BLaER1 treated with 17β-estradiol and CSF1 and Interleukin-3, amounts not matched to agents 10 nM and 100 nM (cell line): ENCODE results near the gene ZBTB21.
"Not testable (repeated sequence)": the region's sequence is repeated elsewhere in the genome, so short reads cannot be mapped to it uniquely, and the experiment has no call there.

Experiments used
- H3K27ac ChIP-seq, 11 experiments: shearing (Covaris generic); formaldehyde crosslinking; 2 replicates each; pipeline ENCODE4 v1.8.1; 2022
- H3K27me3 ChIP-seq, 11 experiments: shearing (Covaris generic); formaldehyde crosslinking; 2 replicates each; pipeline ENCODE4 v1.8.1; 2022
- H3K36me3 ChIP-seq, 11 experiments: shearing (Covaris generic); formaldehyde crosslinking; 2 replicates each; pipeline ENCODE4 v1.8.1; 2022
- H3K4me1 ChIP-seq, 10 experiments: shearing (Covaris generic); formaldehyde crosslinking; 2 replicates each; pipeline ENCODE4 v1.8.1; 2022
- H3K4me2 ChIP-seq, 11 experiments: shearing (Covaris generic); formaldehyde crosslinking; 2 replicates each; pipeline ENCODE4 v1.8.1; 2022
- H3K4me3 ChIP-seq, 10 experiments: shearing (Covaris generic); formaldehyde crosslinking; 2 replicates each; pipeline ENCODE4 v1.8.1; 2022
- H3K9ac ChIP-seq, 11 experiments: shearing (Covaris generic); formaldehyde crosslinking; 2 replicates each; pipeline ENCODE4 v1.8.1; 2022
- H3K9me3 ChIP-seq, 11 experiments: shearing (Covaris generic); formaldehyde crosslinking; replicated peaks in 1 of 11; 2 replicates each; pipeline ENCODE4 v1.8.1; 2022
- H4K20me1 ChIP-seq, 11 experiments: shearing (Covaris generic); formaldehyde crosslinking; 2 replicates each; pipeline ENCODE4 v1.8.1; 2022
- Cebpa-rat ChIP-seq, 11 experiments: shearing (Covaris generic); IDR thresholded peaks; 2 replicates each; pipeline ENCODE4 v1.8.1; 2022

The ZBTB21 gene

GRCh38 chr21:41965461-41966013 is 44.6 kb downstream of the ZBTB21 start:
- Histone ChIP-seq H3K9me3 (no peaks in the 10 kb centered on the region), H3K36me3 (no peaks in the 10 kb centered on the region), H3K9ac (no peak overlapping the region), H3K4me1 (peaks cover 11 to 38% (median 19%) of the 10 kb centered on the region in 10 experiments; a peak in 19 of 20 replicates), H3K4me2 (peak overlapping the region in 6 of 11 experiments; percentile 11 to 45 (median 36); a peak in 5 of 22 replicates), H3K27ac (no peak overlapping the region), H3K4me3 (no peak overlapping the region), H4K20me1 (no peaks in the 10 kb centered on the region; a peak in 1 of 22 replicates), H3K27me3 (no peaks in the 10 kb centered on the region; a peak in 1 of 22 replicates)
- TF ChIP-seq Cebpa-rat (IDR thresholded peaks at IDR 0.05): no peak

- Histone ChIP-seq H3K4me3 (no peak overlapping the region), H3K9ac (no peak overlapping the region), H3K4me2 (peak overlapping the region in 6 of 11 experiments; percentile 11 to 45 (median 36); a peak in 7 of 22 replicates), H3K4me1 (peaks cover 11 to 40% (median 19%) of the 10 kb centered on the region in 10 experiments; a peak in 19 of 20 replicates), H3K36me3 (no peaks in the 10 kb centered on the region), H4K20me1 (no peaks in the 10 kb centered on the region; a peak in 1 of 22 replicates), H3K9me3 (no peaks in the 10 kb centered on the region), H3K27ac (no peak overlapping the region), H3K27me3 (no peaks in the 10 kb centered on the region; a peak in 1 of 22 replicates)
- TF ChIP-seq Cebpa-rat (IDR thresholded peaks at IDR 0.05): no peak
Observed at GRCh38 chr21:41965045-41965444, 45.1 kb downstream of the ZBTB21 start.

- no peak overlapping the region for H3K4me2 ChIP-seq
Observed at GRCh38 chr21:41964171-41964570, 46.0 kb downstream of the ZBTB21 start.

GRCh38 chr21:41962425-41962966 is 47.7 kb downstream of the ZBTB21 start:
- Histone ChIP-seq H3K27me3 (no peaks in the 10 kb centered on the region; a peak in 1 of 22 replicates), H3K4me3 (no peak overlapping the region), H3K9ac (no peak overlapping the region), H3K4me1 (peaks cover 11 to 44% (median 26%) of the 10 kb centered on the region in 10 experiments; a peak in 19 of 20 replicates), H3K4me2 (peak overlapping the region in 10 of 11 experiments; percentile 58 to 88 (median 78); a peak in 17 of 22 replicates), H3K36me3 (no peaks in the 10 kb centered on the region), H4K20me1 (no peaks in the 10 kb centered on the region; a peak in 1 of 22 replicates), H3K27ac (no peak overlapping the region), H3K9me3 (no peaks in the 10 kb centered on the region)
- no peak for TF ChIP-seq Cebpa-rat (IDR thresholded peaks at IDR 0.05)

More at GRCh38 chr21:41964171-41964570, 46.0 kb downstream of the ZBTB21 start:
- TF ChIP-seq Cebpa-rat (IDR thresholded peaks at IDR 0.05): no peak
- H4K20me1 ChIP-seq: no peaks in the 10 kb centered on the region; a peak in 1 of 22 replicates
- no peak overlapping the region for H3K4me3 ChIP-seq
- no peaks in the 10 kb centered on the region; a peak in 1 of 22 replicates for H3K27me3 ChIP-seq
- no peaks in the 10 kb centered on the region for H3K9me3 ChIP-seq
- H3K27ac ChIP-seq: no peak overlapping the region
- H3K36me3 ChIP-seq: no peaks in the 10 kb centered on the region
- H3K9ac ChIP-seq: no peak overlapping the region
- peaks cover 11 to 41% (median 19%) of the 10 kb centered on the region in 10 experiments; a peak in 19 of 20 replicates for H3K4me1 ChIP-seq

GRCh38 chr21:41961753-41962152 is 48.4 kb downstream of the ZBTB21 start:
- H4K20me1 ChIP-seq: no peaks in the 10 kb centered on the region; a peak in 1 of 22 replicates
- no peaks in the 10 kb centered on the region; a peak in 1 of 22 replicates for H3K27me3 ChIP-seq
- H3K4me1 ChIP-seq: peaks cover 12 to 51% (median 34%) of the 10 kb centered on the region in 10 experiments; a peak in 19 of 20 replicates
- H3K27ac ChIP-seq: no peak overlapping the region
- H3K4me2 ChIP-seq: peak overlapping the region; percentile 58 to 88 (median 78)
- peak overlapping the region in 3 of 11 experiments; percentile 16 to 24 (median 19); a peak in 2 of 22 replicates for H3K9ac ChIP-seq
- no peaks in the 10 kb centered on the region for H3K36me3 ChIP-seq
- TF ChIP-seq Cebpa-rat (IDR thresholded peaks at IDR 0.05): no peak
- no peaks in the 10 kb centered on the region for H3K9me3 ChIP-seq
- H3K4me3 ChIP-seq: 0 out of 20 replicates have a peak overlapping the region, but pooled peaks of 1 of the 10 experiments have one; percentile 15

- H3K4me1 ChIP-seq: peaks cover 12 to 56% (median 38%) of the 10 kb centered on the region in 10 experiments; a peak in 19 of 20 replicates
- 0 out of 20 replicates have a peak overlapping the region, but pooled peaks of 1 of the 10 experiments have one; percentile 15 for H3K4me3 ChIP-seq
- TF ChIP-seq Cebpa-rat (IDR thresholded peaks at IDR 0.05): no peak
- no peaks in the 10 kb centered on the region for H3K9me3 ChIP-seq
- no peak overlapping the region for H3K27ac ChIP-seq
- no peaks in the 10 kb centered on the region for H3K36me3 ChIP-seq
- H4K20me1 ChIP-seq: no peaks in the 10 kb centered on the region; a peak in 1 of 22 replicates
- H3K9ac ChIP-seq: peak overlapping the region in 3 of 11 experiments; percentile 16 to 24 (median 19); a peak in 1 of 22 replicates
- H3K4me2 ChIP-seq: peak overlapping the region; percentile 58 to 88 (median 78)
- H3K27me3 ChIP-seq: no peaks in the 10 kb centered on the region; a peak in 1 of 22 replicates
Observed at GRCh38 chr21:41961282-41961701, 48.9 kb downstream of the ZBTB21 start.

- no peak for TF ChIP-seq Cebpa-rat (IDR thresholded peaks at IDR 0.05)
Observed at GRCh38 chr21:41960386-41960785, 49.8 kb downstream of the ZBTB21 start.

GRCh38 chr21:41959697-41960096 is 50.5 kb downstream of the ZBTB21 start:
- not testable (repeated sequence) for H3K36me3 ChIP-seq, H3K27ac ChIP-seq, H3K27me3 ChIP-seq, H3K4me2 ChIP-seq, H3K4me3 ChIP-seq, H3K9ac ChIP-seq, H3K9me3 ChIP-seq, H4K20me1 ChIP-seq
- H3K4me1 ChIP-seq: peaks cover 18 to 65% (median 54%) of the 10 kb centered on the region in 10 experiments; a peak in 19 of 20 replicates

More at GRCh38 chr21:41960386-41960785, 49.8 kb downstream of the ZBTB21 start:
- H4K20me1 ChIP-seq: no peaks in the 10 kb centered on the region; a peak in 1 of 22 replicates
- no peaks in the 10 kb centered on the region for H3K9me3 ChIP-seq
- H3K36me3 ChIP-seq: no peaks in the 10 kb centered on the region
- H3K27ac ChIP-seq: no peak overlapping the region
- H3K4me1 ChIP-seq: peaks cover 14 to 65% (median 47%) of the 10 kb centered on the region in 10 experiments; a peak in 19 of 20 replicates
- H3K4me3 ChIP-seq: no peak overlapping the region
- no peak overlapping the region for H3K9ac ChIP-seq
- peak overlapping the region in 2 of 11 experiments; percentile 85 to 88; a peak in 2 of 22 replicates for H3K4me2 ChIP-seq
- H3K27me3 ChIP-seq: no peaks in the 10 kb centered on the region; a peak in 1 of 22 replicates

GRCh38 chr21:41958886-41959563 is 51.1 kb downstream of the ZBTB21 start:
- H3K4me2 ChIP-seq: no peak overlapping the region
- peaks cover 18 to 70% (median 60%) of the 10 kb centered on the region in 10 experiments; a peak in 19 of 20 replicates for H3K4me1 ChIP-seq
- H4K20me1 ChIP-seq: no peaks in the 10 kb centered on the region; a peak in 1 of 22 replicates
- H3K27ac ChIP-seq: no peak overlapping the region
- no peaks in the 10 kb centered on the region for H3K9me3 ChIP-seq
- no peak overlapping the region for H3K9ac ChIP-seq
- no peak overlapping the region for H3K4me3 ChIP-seq
- no peak for TF ChIP-seq Cebpa-rat (IDR thresholded peaks at IDR 0.05)
- H3K27me3 ChIP-seq: no peaks in the 10 kb centered on the region; a peak in 1 of 22 replicates
- H3K36me3 ChIP-seq: no peaks in the 10 kb centered on the region
